Liver (tissue), 9 donors: ENCODE results near the gene CNKSR3. TPM values are rescaled to one million over a fixed set of nuclear protein-coding genes. Genes with fewer than 3 reads are reported as not detected.
A peak's percentile ranks its signal among the peaks of the same experiment; 100 is the strongest.

Experiments
- DNase-seq: peaks from one replicate; pipeline ENCODE4 v3.0.0-alpha.2; 2017; ENCODE audit warnings: low spot score
- H3K27ac ChIP-seq, 2 donors: one replicate each; pipeline ENCODE4 v1.7.0; 2013; ENCODE audit warnings: inconsistent platforms in 2 of 2, low read length in 2 of 2, control low read depth in 1 of 2, low read depth in 1 of 2, mild to moderate bottlenecking in 1 of 2
- H3K27me3 ChIP-seq, 4 donors: one replicate each; pipeline versions ENCODE4 v1.6.1 to v1.7.0; 2013; ENCODE audit warnings: low read length in 3 of 4, inconsistent platforms in 1 of 4, mild to moderate bottlenecking in 1 of 4, moderate library complexity in 1 of 4; ENCODE audit not compliant: control insufficient read depth in 4 of 4, insufficient read depth in 4 of 4
- H3K36me3 ChIP-seq, 4 donors: one replicate each; pipeline versions ENCODE4 v1.6.1 to v1.7.0; 2013; ENCODE audit warnings: low read length in 3 of 4, mild to moderate bottlenecking in 3 of 4, low read depth in 1 of 4, moderate library complexity in 1 of 4; ENCODE audit not compliant: control insufficient read depth in 4 of 4, insufficient read depth in 3 of 4
- H3K4me1 ChIP-seq, 4 donors: one replicate each; pipeline versions ENCODE4 v1.6.1 to v1.7.0; 2013; ENCODE audit warnings: low read length in 3 of 4, mild to moderate bottlenecking in 3 of 4, moderate library complexity in 1 of 4; ENCODE audit not compliant: control insufficient read depth in 4 of 4, insufficient read depth in 4 of 4
- H3K4me3 ChIP-seq, 3 donors: one replicate each; pipeline versions ENCODE4 v1.6.1 to v1.7.0; 2013; ENCODE audit warnings: low read length in 3 of 3, control low read depth in 1 of 3, low read depth in 1 of 3, mild to moderate bottlenecking in 1 of 3
- H3K9ac ChIP-seq, 2 donors: one replicate each; pipeline ENCODE4 v1.7.0; 2013; ENCODE audit warnings: low read length in 2 of 2, mild to moderate bottlenecking in 2 of 2, moderate library complexity in 2 of 2, control low read depth in 1 of 2, low read depth in 1 of 2
- H3K9me3 ChIP-seq, 4 donors: one replicate each; pipeline versions ENCODE4 v1.6.1 to v1.7.0; 2013; ENCODE audit warnings: low read length in 3 of 4; ENCODE audit not compliant: control insufficient read depth in 4 of 4
- ATF3 ChIP-seq: IDR thresholded peaks from 2 replicates; pipeline ENCODE4 v1.6.1; 2016; ENCODE audit warnings: antibody characterized with exemption
- CTCF ChIP-seq: fragments of 150-350 bp; IDR thresholded peaks from 2 replicates; pipeline ENCODE4 v1.5.1; 2017; ENCODE audit warnings: improper control_type of control experiment, low read depth, low read length; ENCODE audit not compliant: missing input control
- FOXA1 ChIP-seq: IDR thresholded peaks from 2 replicates; pipeline ENCODE4 v1.6.1; 2016; ENCODE audit warnings: antibody characterized with exemption
- FOXA2 ChIP-seq: IDR thresholded peaks from 2 replicates; pipeline ENCODE4 v1.6.1; 2016; ENCODE audit warnings: antibody characterized with exemption
- GABPA ChIP-seq, 2 donors: IDR thresholded peaks in 1 of 2; conservative IDR thresholded peaks in 1 of 2; 2 replicates each; pipeline ENCODE4 v1.6.1; 2016; ENCODE audit warnings: antibody characterized with exemption in 2 of 2, mild to moderate bottlenecking in 1 of 2, moderate library complexity in 1 of 2
- HNF4A ChIP-seq, 2 donors: conservative IDR thresholded peaks; 2 replicates each; pipeline ENCODE4 v1.6.1; 2016; ENCODE audit warnings: antibody characterized with exemption in 2 of 2, mild to moderate bottlenecking in 2 of 2
- HNF4G ChIP-seq: IDR thresholded peaks from 2 replicates; pipeline ENCODE4 v1.6.1; 2016; ENCODE audit warnings: antibody characterized with exemption
- JUND ChIP-seq, 2 donors: IDR thresholded peaks; 2 replicates each; pipeline ENCODE4 v1.6.1; 2016; ENCODE audit warnings: antibody characterized with exemption in 2 of 2
- MAX ChIP-seq: IDR thresholded peaks from 2 replicates; pipeline ENCODE4 v1.6.1; 2016; ENCODE audit warnings: antibody characterized with exemption
- NR2F2 ChIP-seq: IDR thresholded peaks from 2 replicates; pipeline ENCODE4 v1.6.1; 2016; ENCODE audit warnings: antibody characterized with exemption
- RAD21 ChIP-seq, 2 donors: IDR thresholded peaks; 2 replicates each; pipeline ENCODE4 v1.6.1; 2016; ENCODE audit warnings: antibody characterized with exemption in 2 of 2, mild to moderate bottlenecking in 2 of 2
- RXRA ChIP-seq, 2 donors: IDR thresholded peaks; 2 replicates each; pipeline ENCODE4 v1.6.1; 2017 to 2018; ENCODE audit warnings: antibody characterized with exemption in 2 of 2, mild to moderate bottlenecking in 1 of 2
- TAF1 ChIP-seq: conservative IDR thresholded peaks from 2 replicates; pipeline ENCODE4 v1.6.1; 2016; ENCODE audit warnings: antibody characterized with exemption, mild to moderate bottlenecking
- YY1 ChIP-seq: IDR thresholded peaks from 2 replicates; pipeline ENCODE4 v1.6.1; 2016; ENCODE audit warnings: antibody characterized with exemption, mild to moderate bottlenecking
- ZBTB33 ChIP-seq: IDR thresholded peaks from 2 replicates; pipeline ENCODE4 v1.6.1; 2016; ENCODE audit warnings: antibody characterized with exemption
- WGBS: extraction: QIAGEN DNeasy Blood & Tissue Kit; methylation state at CpG from one replicate; pipeline ENCODE4 v1.1.7; 2013; 5-methylcytosine and 5-hydroxymethylcytosine counted together
- polyA plus RNA-seq, 2 donors: library from polyadenylated mRNA; stranded (reverse) in 1 of 2; unstranded in 1 of 2; fragments of 200-250 nt in 1 of 2; fragments of >200 nt in 1 of 2; fragmentation: Nextera tagmentation in 1 of 2; extraction: Ambion mirVana in 1 of 2; gene quantifications; one replicate each; pipeline versions ENCODE4 v1.2.1 to v1.2.3, GENCODE V29; 2013 to 2015
- total RNA-seq, 2 donors: library from RNA; depleted of rRNA; stranded (reverse); fragments of >200 nt; gene quantifications; one replicate each; pipeline ENCODE4 v1.2.3, GENCODE V29; 2014
- donor health status: healthy.
- donor health status: healthy.
- donor health status: healthy.
- donor health status: healthy.
- donor health status: healthy.

CNKSR3 gene
- total and polyA plus RNA-seq, 4 donors = 6.4 to 22.7 (median 15.0) TPM

GRCh38 chr6:154491567-154492470, 18.7 kb downstream of the CNKSR3 start:
- H3K9ac ChIP-seq = no peak overlapping the region
- H3K27ac ChIP-seq = peak overlapping the region; percentile 6 to 31
- DNase-seq = no peak
- WGBS = 72% methylated on average over 5 of the region's 5 CpGs
- TF ChIP-seq YY1 = peak; percentile 45
- no peak for TF ChIP-seq TAF1
- no peak for TF ChIP-seq FOXA2
- TF ChIP-seq HNF4A (conservative IDR thresholded peaks at IDR 0.05) = peak; percentile 31 to 69
- no peak for TF ChIP-seq CTCF
- peak in 1 of 2 donors; percentile 23 for TF ChIP-seq JUND (IDR thresholded peaks at IDR 0.05)
- peak in 1 of 2 donors; percentile 64 for TF ChIP-seq RXRA (IDR thresholded peaks at IDR 0.05)
- peak; percentile 27 for TF ChIP-seq MAX
- TF ChIP-seq RAD21 (IDR thresholded peaks at IDR 0.05) = peak in 1 of 2 donors; percentile 16
- no peak for TF ChIP-seq NR2F2
- TF ChIP-seq ATF3 = no peak
- H3K27me3 ChIP-seq = no peaks in the 10 kb centered on the region
- H3K9me3 ChIP-seq = no peaks in the 10 kb centered on the region
- no peak overlapping the region for H3K4me3 ChIP-seq
- H3K4me1 ChIP-seq = peaks cover 8 to 28% (median 18%) of the 10 kb centered on the region in 4 donors
- no peaks in the 10 kb centered on the region for H3K36me3 ChIP-seq

- no peak for DNase-seq
- WGBS = 92% methylated on average over 5 of the region's 5 CpGs
Measured at GRCh38 chr6:154489822-154490221, 20.7 kb downstream of the CNKSR3 start.

More at GRCh38 chr6:154489822-154490221, 20.7 kb downstream of the CNKSR3 start:
- Histone ChIP-seq H3K4me3 (no peak overlapping the region), H3K9ac (no peak overlapping the region), H3K27ac (no peak overlapping the region), H3K9me3 (no peaks in the 10 kb centered on the region), H3K27me3 (no peaks in the 10 kb centered on the region), H3K4me1 (peaks cover 8 to 28% (median 19%) of the 10 kb centered on the region in 4 donors), H3K36me3 (no peaks in the 10 kb centered on the region)
- TF ChIP-seq ATF3 = no peak
- no peak for TF ChIP-seq YY1
- no peak for TF ChIP-seq HNF4G
- TF ChIP-seq RXRA (IDR thresholded peaks at IDR 0.05) = no peak
- TF ChIP-seq FOXA1 = no peak
- no peak for TF ChIP-seq GABPA (IDR thresholded peaks at IDR 0.05 in 1 of 2, conservative IDR thresholded peaks at IDR 0.05 in 1 of 2)
- no peak for TF ChIP-seq NR2F2
- TF ChIP-seq ZBTB33 = no peak
